Caco-2 (cell line): ENCODE results near the gene AXIN1. TPM values are rescaled to one million over a fixed set of nuclear protein-coding genes. Genes with fewer than 3 reads are reported as not detected.

Experiments used
- BruUV-seq: library from RNA; stranded (reverse); fragments of 400-500 nt; replicated peaks from 2 replicates; lab custom pipeline; 2021; lab: Mats Ljungman, UMichigan
- CTCF ChIA-PET: fragments of 300-600 bp; sonication (Branson Sonifier 250); formaldehyde crosslinking; loops from one replicate; lab custom pipeline; 2022; ENCODE audit warnings: antibody characterized with exemption; lab: Charles Lee
- POLR2A ChIA-PET: fragments of 300-600 bp; sonication (Branson Sonifier 250); formaldehyde crosslinking; loops from one replicate; lab custom pipeline; 2022; ENCODE audit warnings: antibody characterized with exemption; lab: Charles Lee
- DNase-seq, 2 experiments: peaks; one replicate each; pipeline versions ENCODE4 v3.0.0 to v3.0.0-alpha.2; 2020 to 2022
- H3K27me3 ChIP-seq: replicated peaks from 2 replicates; pipeline ENCODE4 v1.6.0; 2011; ENCODE audit warnings: low read length; ENCODE audit not compliant: control insufficient read depth, insufficient read depth
- H3K36me3 ChIP-seq: 2 replicates; pipeline ENCODE4 v1.5.1; 2011; ENCODE audit warnings: low read length; ENCODE audit not compliant: control insufficient read depth, insufficient read depth
- H3K4me1 ChIP-seq: fragments of 250-450 bp; sonication (Bioruptor Pico); 2 replicates; pipeline ENCODE4 v1.5.1; 2020; ENCODE audit warnings: mild to moderate bottlenecking
- H3K4me3 ChIP-seq: 2 replicates; pipeline ENCODE4 v1.5.1; 2011; ENCODE audit warnings: low read depth, mild to moderate bottlenecking, control low read depth, low read length
- H3K9me3 ChIP-seq: fragments of 250-450 bp; sonication (Bioruptor Pico); 2 replicates; pipeline ENCODE4 v1.5.1; 2020; ENCODE audit warnings: mild to moderate bottlenecking, moderate library complexity
- H3K27ac Mint-ChIP-seq: one replicate; pipeline ENCODE4 v1.8.0; 2022; ENCODE audit warnings: mixed read lengths; ENCODE audit not compliant: unreplicated experiment
- H3K27me3 Mint-ChIP-seq: one replicate; pipeline ENCODE4 v1.8.0; 2022; ENCODE audit warnings: mixed read lengths; ENCODE audit not compliant: insufficient read depth, unreplicated experiment
- H3K36me3 Mint-ChIP-seq: one replicate; pipeline ENCODE4 v1.8.0; 2022; ENCODE audit warnings: mild to moderate bottlenecking, mixed read lengths; ENCODE audit not compliant: insufficient read depth, unreplicated experiment
- H3K4me1 Mint-ChIP-seq: one replicate; pipeline ENCODE4 v1.8.0; 2022; ENCODE audit warnings: low read depth, mixed read lengths; ENCODE audit not compliant: unreplicated experiment
- H3K4me3 Mint-ChIP-seq: one replicate; pipeline ENCODE4 v1.8.0; 2022; ENCODE audit warnings: mild to moderate bottlenecking, moderate library complexity, mixed read lengths; ENCODE audit not compliant: unreplicated experiment
- H3K9me3 Mint-ChIP-seq: one replicate; pipeline ENCODE4 v1.8.0; 2022; ENCODE audit warnings: mixed read lengths; ENCODE audit not compliant: unreplicated experiment
- CTCF ChIP-seq, 2 experiments: fragments of 200-600 bp in 1 of 2; IDR thresholded peaks; 1 replicate in 1 of 2; 2 replicates in 1 of 2; pipeline versions ENCODE4 v1.5.1 to v1.8.0; 2011 to 2022; ENCODE audit warnings: antibody characterized with exemption in 1 of 2, control low read depth in 1 of 2, inconsistent platforms in 1 of 2, low read depth in 1 of 2, low read length in 1 of 2, mild to moderate bottlenecking in 1 of 2, moderate library complexity in 1 of 2; ENCODE audit not compliant: insufficient read depth in 1 of 2, severe bottlenecking in 1 of 2, unreplicated experiment in 1 of 2
- intact Hi-C: fragments of 100-400 bp; cut with micrococcal nuclease; formaldehyde crosslinking; loops from one replicate; pipeline ENCODE4 v1.10.0; 2022; ENCODE audit not compliant: unreplicated experiment
- total RNA-seq: library from RNA; stranded (reverse); gene quantifications from 2 replicates; pipeline ENCODE4 v1.2.3, GENCODE V29; 2022

Gene AXIN1
- total RNA-seq, 1 experiment from 2014 or later = 34.5 TPM

DNA sequence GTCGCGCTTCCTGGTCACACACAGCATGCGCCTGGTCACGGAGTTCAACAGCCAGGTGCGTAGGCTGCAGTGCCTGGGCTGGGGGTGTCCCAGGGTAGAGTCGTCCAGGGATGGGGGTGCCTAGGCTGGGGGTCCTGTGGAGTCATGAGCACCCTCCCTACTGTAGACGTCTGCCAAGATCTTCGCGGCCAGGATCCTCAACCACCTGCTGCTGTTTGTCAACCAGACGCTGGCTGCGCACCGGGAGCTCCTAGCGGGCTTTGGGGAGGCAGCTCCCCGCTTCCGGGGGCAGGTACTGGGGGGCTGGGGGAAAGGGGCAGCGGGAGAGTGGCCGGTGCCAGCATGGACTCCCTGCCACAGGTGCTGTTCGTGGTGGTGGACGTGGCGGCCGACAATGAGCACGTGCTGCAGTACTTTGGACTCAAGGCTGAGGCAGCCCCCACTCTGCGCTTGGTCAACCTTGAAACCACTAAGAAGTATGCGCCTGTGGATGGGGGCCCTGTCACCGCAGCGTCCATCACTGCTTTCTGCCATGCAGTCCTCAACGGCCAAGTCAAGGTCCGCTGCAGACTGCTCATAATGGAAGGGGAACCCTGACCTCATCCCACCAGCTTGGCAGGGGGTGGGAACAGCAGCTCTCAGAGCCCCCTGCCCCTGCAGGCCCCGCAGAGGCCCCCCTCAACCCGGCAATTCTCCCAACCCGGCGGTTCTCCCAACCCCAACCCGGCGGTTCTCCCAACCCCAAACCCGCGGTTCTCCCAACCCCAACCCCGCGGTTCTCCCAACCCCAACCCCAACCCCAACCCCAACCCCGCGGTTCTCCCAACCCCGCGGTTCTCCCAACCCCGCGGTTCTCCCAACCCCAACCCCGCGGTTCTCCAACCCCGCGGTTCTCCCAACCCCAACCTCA, 67.1 kb downstream of the AXIN1 start:
- CTCF ChIA-PET = no interaction called here
- POLR2A ChIA-PET = no interaction called here
- Histone ChIP-seq H3K4me3 (no peak overlapping the region), H3K9me3 (no peaks in the 10 kb centered on the region), H3K27me3 (no peaks in the 10 kb centered on the region), H3K4me1 (no peaks in the 10 kb centered on the region), H3K36me3 (no peaks in the 10 kb centered on the region; the same call in 1 of the 2 replicates)
- Mint-ChIP-seq H3K36me3 (peaks cover 41% of the 10 kb centered on the region), H3K4me3 (no peak overlapping the region), H3K27me3 (no peaks in the 10 kb centered on the region), H3K27ac (no peak overlapping the region), H3K4me1 (no peaks in the 10 kb centered on the region), H3K9me3 (no peaks in the 10 kb centered on the region)
- no TSS peak for BruUV-seq
- intact Hi-C loops = no loop called here
- DNase-seq = no peak
- TF ChIP-seq CTCF (IDR thresholded peaks at IDR 0.05; ENCODE audit: insufficient read depth in 1 of 2, low read depth in 1 of 2, low read length in 1 of 2, severe bottlenecking in 1 of 2, unreplicated experiment in 1 of 2) = no peak

GRCh38 chr16:284204-285120, 68.1 kb downstream of the AXIN1 start:
- DNase-seq = no peak
- TF ChIP-seq CTCF (IDR thresholded peaks at IDR 0.05; ENCODE audit: insufficient read depth in 1 of 2, low read depth in 1 of 2, low read length in 1 of 2, severe bottlenecking in 1 of 2, unreplicated experiment in 1 of 2) = no peak
- Histone ChIP-seq H3K4me3 (no peak overlapping the region), H3K4me1 (no peaks in the 10 kb centered on the region), H3K9me3 (no peaks in the 10 kb centered on the region), H3K36me3 (no peaks in the 10 kb centered on the region; the same call in 1 of the 2 replicates), H3K27me3 (no peaks in the 10 kb centered on the region)
- H3K4me1 Mint-ChIP-seq = no peaks in the 10 kb centered on the region
- no peak overlapping the region for H3K27ac Mint-ChIP-seq
- ChIA-PET POLR2A (interaction anchor here (0.7 kb wide), 1 partner anchor 20 kb away, joined by 9 read pairs; no protein-coding TSS in a partner anchor), CTCF (no interaction called here)
- no peaks in the 10 kb centered on the region for H3K27me3 Mint-ChIP-seq
- intact Hi-C loops = no loop called here
- no TSS peak for BruUV-seq
- no peaks in the 10 kb centered on the region for H3K9me3 Mint-ChIP-seq
- no peak overlapping the region for H3K4me3 Mint-ChIP-seq
- peaks cover 41% of the 10 kb centered on the region for H3K36me3 Mint-ChIP-seq
